ENCODE measurements around the gene ACP6. TPM values are rescaled to one million over a fixed set of nuclear protein-coding genes. Genes with fewer than 3 reads are reported as not detected.

ACP6 gene
- total RNA-seq, 2 donors from 2014 or later: 11.8 to 12.9 TPM

DNA sequence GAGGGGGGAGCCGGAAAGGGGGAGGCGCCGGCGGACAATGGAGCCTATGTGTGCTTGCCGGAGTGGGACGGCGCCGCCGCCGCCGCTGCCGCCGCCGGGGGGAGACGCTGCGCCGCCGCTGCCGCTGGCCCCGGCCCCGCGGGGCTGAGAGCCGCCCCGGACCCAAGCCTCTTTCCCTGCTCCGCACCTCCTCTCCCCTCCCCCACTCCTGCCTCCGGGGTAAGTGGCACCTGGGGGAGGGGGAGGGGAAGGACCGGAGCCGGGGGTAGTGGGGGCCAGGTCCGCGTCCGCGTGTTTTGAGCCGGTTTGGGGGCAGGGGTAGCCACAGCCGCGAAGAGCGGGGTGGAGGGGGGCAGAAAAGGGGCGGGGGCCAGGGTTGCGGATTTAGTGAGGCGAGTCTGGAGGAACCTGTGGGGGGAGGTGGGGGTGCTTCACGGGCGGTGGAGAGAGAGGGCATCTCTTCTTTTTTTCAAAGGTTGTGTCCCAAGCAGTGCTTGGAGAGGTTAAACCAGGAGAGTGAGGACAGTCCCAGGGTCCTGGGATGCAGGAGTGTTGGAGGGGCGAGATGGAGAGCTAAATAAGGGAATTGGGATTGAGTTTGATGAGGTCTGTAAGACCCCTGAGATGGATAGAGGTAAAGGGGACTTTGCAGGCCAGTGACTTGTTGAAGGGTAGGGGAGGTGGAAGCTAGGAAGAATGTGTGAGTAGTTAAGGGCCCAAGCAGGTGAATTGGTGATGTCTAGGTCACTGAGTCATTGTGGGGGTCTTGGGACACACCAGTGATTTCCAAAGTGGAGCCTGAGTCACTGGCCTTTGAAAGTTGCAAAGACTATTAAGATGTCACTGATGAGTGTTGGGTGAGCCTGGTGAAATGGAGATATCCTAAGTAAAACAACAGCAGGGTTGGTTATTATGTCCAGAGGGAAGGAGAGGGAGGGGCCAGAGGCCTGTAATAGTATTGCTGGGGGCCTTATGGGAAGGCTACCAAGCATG, 69.9 kb downstream of the ACP6 start:
- DNase-seq (no peak), ATAC-seq (no peak)
- intact Hi-C loops (cut with DNase I): no loop called here

GRCh38 chr1:147599362-147600118, 70.8 kb downstream of the ACP6 start:
- DNase-seq (peak; percentile 99), ATAC-seq (peak; percentile 93 to 96)
- intact Hi-C loops (cut with DNase I): loop anchor here (1.0 to 10.0 kb wide), 2 partner anchors 55 to 58 kb away; partner anchors contain the start of gene BCL9 (in 2 of the 2)

DNA sequence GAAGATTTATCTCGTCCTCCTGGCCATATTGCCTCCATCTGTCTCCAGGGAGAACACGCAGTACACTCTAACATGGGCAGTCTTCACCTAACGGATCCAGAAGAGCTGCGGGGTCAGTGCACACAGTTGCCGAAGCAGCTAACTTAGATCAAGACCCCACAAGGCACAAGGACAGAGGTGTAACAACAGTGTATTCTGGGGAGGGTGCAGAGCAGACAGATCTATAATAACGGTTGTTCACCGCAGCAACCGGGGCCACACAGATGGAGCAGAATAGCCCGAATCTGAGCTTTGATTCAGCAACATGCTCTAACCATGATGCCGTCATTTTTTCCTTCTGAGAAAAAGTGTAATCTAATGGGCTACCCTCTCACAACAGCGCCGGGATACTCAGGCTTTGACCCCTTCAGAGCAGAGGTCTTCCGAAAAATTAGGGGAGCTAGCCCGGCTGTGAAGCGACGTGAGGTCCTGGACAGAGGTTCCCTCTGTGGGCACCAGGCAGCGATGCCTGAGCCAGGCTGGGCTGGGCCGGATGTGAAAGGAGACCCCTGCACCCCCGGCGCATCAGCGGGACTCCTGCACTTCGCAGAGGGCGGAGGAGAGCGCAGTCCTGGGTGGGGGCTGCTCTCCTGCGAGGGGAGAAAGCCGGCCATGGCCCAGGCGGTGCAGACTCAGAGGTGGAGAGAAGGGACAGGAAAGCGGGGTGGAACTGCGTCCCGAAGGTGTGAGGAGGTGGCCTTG, 71.5 kb downstream of the ACP6 start:
- DNase-seq: peak; percentile 66
- intact Hi-C loops (cut with DNase I): loop anchor here (1.0 to 10.0 kb wide), 2 partner anchors 54 to 57 kb away; partner anchors contain the start of gene BCL9 (in 2 of the 2)

DNA sequence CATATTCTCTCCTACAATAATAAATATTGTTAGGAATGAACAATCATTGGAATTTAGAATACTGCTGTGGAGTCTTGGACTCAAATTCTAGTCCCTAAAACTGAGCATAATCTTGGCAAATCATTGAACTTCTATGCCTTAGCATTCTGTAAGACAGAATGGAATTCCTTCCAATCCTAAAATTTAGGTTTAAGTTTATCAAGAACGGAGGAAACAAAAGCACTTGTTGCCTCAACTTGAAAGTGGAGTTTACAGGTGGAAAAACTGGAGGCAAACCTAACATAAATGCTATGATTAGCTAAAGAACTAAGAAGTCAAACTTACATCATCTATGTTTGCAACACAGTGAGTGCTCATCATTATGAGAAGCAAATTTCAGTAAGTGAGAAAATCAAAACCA, 73.3 kb downstream of the ACP6 start:
- DNase-seq: no peak
- ATAC-seq: no peak
- intact Hi-C loops (cut with DNase I): loop anchor here in 1 of 2 donors (10.0 kb wide), 1 partner anchor 52 kb away; the partner anchor contains the start of gene BCL9

More for the DNA sequence above, 71.5 kb downstream of the ACP6 start:
- ATAC-seq: peak; percentile 21 to 35

Other genes with a start within 250 kb of the ACP6 start
- gene BCL9, start 129.0 kb downstream of the ACP6 start, total RNA-seq: 10 to 100 TPM; 10.8 to 11.6 TPM
- gene GJA5, start 90.1 kb upstream of the ACP6 start, total RNA-seq: 10 to 100 TPM; 39.4 to 54.6 TPM
- gene GJA8, start 232.3 kb upstream of the ACP6 start, total RNA-seq: not detected

Measured in left cardiac atrium (tissue), 4 donors.